Neuron (in vitro differentiated cells): ENCODE results near the gene IPO13.

Experiments used
- H2AFZ ChIP-seq: one replicate; pipeline ENCODE4 v1.6.1; 2013; ENCODE audit warnings: low read depth, mild to moderate bottlenecking, inconsistent platforms, low read length, moderate library complexity
- H3K27me3 ChIP-seq: one replicate; pipeline ENCODE4 v1.6.1; 2013; ENCODE audit warnings: low read length; ENCODE audit not compliant: insufficient read depth
- H3K36me3 ChIP-seq: one replicate; pipeline ENCODE4 v1.6.1; 2013; ENCODE audit warnings: low read length; ENCODE audit not compliant: insufficient read depth
- H3K4me1 ChIP-seq: one replicate; pipeline ENCODE4 v1.6.1; 2013; ENCODE audit warnings: low read length; ENCODE audit not compliant: insufficient read depth
- H3K4me3 ChIP-seq: 2 replicates; pipeline ENCODE4 v1.5.1; 2013; ENCODE audit warnings: mild to moderate bottlenecking, low read length, moderate library complexity
- H3K9me3 ChIP-seq: one replicate; pipeline ENCODE4 v1.6.1; 2013; ENCODE audit warnings: low read length

The IPO13 gene

GRCh38 chr1:43983253-43983899 is 36.6 kb downstream of the IPO13 start:
- Histone ChIP-seq H3K4me3 (no peak overlapping the region), H3K27me3 (no peaks in the 10 kb centered on the region), H2AFZ (no peak overlapping the region), H3K36me3 (peaks cover 46% of the 10 kb centered on the region), H3K9me3 (no peaks in the 10 kb centered on the region), H3K4me1 (peaks cover 18% of the 10 kb centered on the region)

- H3K4me1 ChIP-seq, result peaks cover 9% of the 10 kb centered on the region
- peaks cover 46% of the 10 kb centered on the region for H3K36me3 ChIP-seq
These were observed 38.1 kb downstream of the IPO13 start for GRCh38 chr1:43984855-43985254.

GRCh38 chr1:43985984-43986595 is 39.3 kb downstream of the IPO13 start:
- H3K36me3 ChIP-seq, result peaks cover 46% of the 10 kb centered on the region
- H3K4me1 ChIP-seq, result peaks cover 3% of the 10 kb centered on the region
- no peak overlapping the region for H3K4me3 ChIP-seq
- no peaks in the 10 kb centered on the region for H3K9me3 ChIP-seq
- H2AFZ ChIP-seq, result no peak overlapping the region
- H3K27me3 ChIP-seq, result no peaks in the 10 kb centered on the region

More at GRCh38 chr1:43984855-43985254, 38.1 kb downstream of the IPO13 start:
- Histone ChIP-seq H3K9me3 (no peaks in the 10 kb centered on the region), H2AFZ (no peak overlapping the region), H3K4me3 (no peak overlapping the region), H3K27me3 (no peaks in the 10 kb centered on the region)

GRCh38 chr1:43986712-43987111 is 40.0 kb downstream of the IPO13 start:
- H3K4me3 ChIP-seq, result no peak overlapping the region
- H3K4me1 ChIP-seq, result peaks cover 8% of the 10 kb centered on the region
- H2AFZ ChIP-seq, result no peak overlapping the region
- H3K36me3 ChIP-seq, result peaks cover 42% of the 10 kb centered on the region
- H3K27me3 ChIP-seq, result no peaks in the 10 kb centered on the region
- H3K9me3 ChIP-seq, result no peaks in the 10 kb centered on the region

GRCh38 chr1:43987159-43987902 is 40.6 kb downstream of the IPO13 start:
- Histone ChIP-seq H2AFZ (no peak overlapping the region), H3K4me3 (no peak overlapping the region), H3K27me3 (no peaks in the 10 kb centered on the region), H3K4me1 (peaks cover 12% of the 10 kb centered on the region), H3K9me3 (no peaks in the 10 kb centered on the region), H3K36me3 (peaks cover 37% of the 10 kb centered on the region)

GRCh38 chr1:43990271-43991199 is 43.8 kb downstream of the IPO13 start:
- Histone ChIP-seq H3K4me1 (peaks cover 12% of the 10 kb centered on the region), H3K27me3 (no peaks in the 10 kb centered on the region), H3K36me3 (peaks cover 9% of the 10 kb centered on the region), H3K9me3 (no peaks in the 10 kb centered on the region), H2AFZ (peak overlapping the region; percentile 80), H3K4me3 (peak overlapping the region; percentile 72)

- Histone ChIP-seq H3K36me3 (peaks cover 3% of the 10 kb centered on the region), H3K27me3 (no peaks in the 10 kb centered on the region), H3K4me3 (peak overlapping the region; percentile 72), H2AFZ (peak overlapping the region; percentile 80), H3K9me3 (no peaks in the 10 kb centered on the region), H3K4me1 (peaks cover 17% of the 10 kb centered on the region)
These were observed 44.4 kb downstream of the IPO13 start for GRCh38 chr1:43991200-43991475.

GRCh38 chr1:43991476-43992231 is 44.9 kb downstream of the IPO13 start, which contains the start of gene CCDC24:
Gene CCDC24, plus strand, starts transcription at chr1:43991599. Its CDS starts 280 bp downstream, at chr1:43991879.
- Histone ChIP-seq H3K36me3 (no peaks in the 10 kb centered on the region), H3K4me1 (peaks cover 22% of the 10 kb centered on the region), H2AFZ (peak within 1 kb of the TSS; percentile 80), H3K27me3 (no peaks in the 10 kb centered on the region), H3K4me3 (peak within 1 kb of the TSS; percentile 72), H3K9me3 (no peaks in the 10 kb centered on the region)

GRCh38 chr1:43992232-43992995 is 45.7 kb downstream of the IPO13 start:
- H3K36me3 ChIP-seq, result no peaks in the 10 kb centered on the region
- H3K4me3 ChIP-seq, result peak overlapping the region; percentile 72
- H3K27me3 ChIP-seq, result no peaks in the 10 kb centered on the region
- H3K4me1 ChIP-seq, result peaks cover 30% of the 10 kb centered on the region
- peak overlapping the region; percentile 80 for H2AFZ ChIP-seq
- no peaks in the 10 kb centered on the region for H3K9me3 ChIP-seq

GRCh38 chr1:43993206-43993914 is 46.6 kb downstream of the IPO13 start:
- Histone ChIP-seq H3K27me3 (no peaks in the 10 kb centered on the region), H3K36me3 (no peaks in the 10 kb centered on the region)

GRCh38 chr1:43994071-43994470 is 47.3 kb downstream of the IPO13 start:
- Histone ChIP-seq H3K4me3 (no peak overlapping the region), H3K9me3 (no peaks in the 10 kb centered on the region), H3K27me3 (no peaks in the 10 kb centered on the region)

More at GRCh38 chr1:43993206-43993914, 46.6 kb downstream of the IPO13 start:
- peaks cover 36% of the 10 kb centered on the region for H3K4me1 ChIP-seq
- no peak overlapping the region for H3K4me3 ChIP-seq
- no peak overlapping the region for H2AFZ ChIP-seq
- no peaks in the 10 kb centered on the region for H3K9me3 ChIP-seq

More at GRCh38 chr1:43994071-43994470, 47.3 kb downstream of the IPO13 start:
- no peak overlapping the region for H2AFZ ChIP-seq
- H3K4me1 ChIP-seq, result peaks cover 36% of the 10 kb centered on the region
- H3K36me3 ChIP-seq, result no peaks in the 10 kb centered on the region
